Neural cell (in vitro differentiated cells): ENCODE results near the gene GPX3. TPM values are rescaled to one million over a fixed set of nuclear protein-coding genes. Genes with fewer than 3 reads are reported as not detected.

Experiments used
- H2AFZ ChIP-seq: fragments of 200-600, 300-800 bp; sonication (generic), shearing (Covaris generic); 2 replicates; pipeline ENCODE4 v1.6.0; 2014; ENCODE audit warnings: low read depth, mild to moderate bottlenecking, antibody characterized with exemption, low read length, moderate library complexity
- H3F3A ChIP-seq: fragments of 200-600 bp; shearing (Covaris generic); 2 replicates; pipeline ENCODE4 v1.6.1; 2016; ENCODE audit warnings: mild to moderate bottlenecking, moderate library complexity, mixed read lengths, antibody characterized with exemption, low read length; ENCODE audit not compliant: insufficient read depth, poor library complexity, severe bottlenecking
- H3K27ac ChIP-seq: fragments of 200-600, 300-800 bp; sonication (generic), shearing (Covaris generic); 2 replicates; pipeline ENCODE4 v1.5.1; 2014; ENCODE audit warnings: mild to moderate bottlenecking, low read length, moderate library complexity
- H3K27me3 ChIP-seq: fragments of 300-800, 200-600 bp; sonication (generic), shearing (Covaris generic); 2 replicates; pipeline ENCODE4 v1.6.0; 2014; ENCODE audit warnings: mild to moderate bottlenecking, low read depth, low read length, moderate library complexity; ENCODE audit not compliant: insufficient read depth
- H3K36me3 ChIP-seq: fragments of 300-800, 200-600 bp; sonication (generic), shearing (Covaris generic); 2 replicates; pipeline ENCODE4 v1.5.1; 2014; ENCODE audit warnings: mild to moderate bottlenecking, antibody characterized with exemption, low read length, moderate library complexity; ENCODE audit not compliant: insufficient read depth
- H3K4me2 ChIP-seq: fragments of 300-800, 200-600 bp; sonication (generic), shearing (Covaris generic); 2 replicates; pipeline ENCODE4 v1.6.0; 2014; ENCODE audit warnings: mild to moderate bottlenecking, low read length
- H3K4me3 ChIP-seq: fragments of 300-800, 200-600 bp; sonication (generic), shearing (Covaris generic); 2 replicates; pipeline ENCODE4 v1.5.1; 2014; ENCODE audit warnings: mild to moderate bottlenecking, low read length, moderate library complexity
- H3K79me2 ChIP-seq: fragments of 200-600 bp; shearing (Covaris generic); replicated peaks from 2 replicates; pipeline ENCODE4 v1.6.0; 2014; ENCODE audit warnings: mild to moderate bottlenecking, low read length, moderate library complexity; ENCODE audit not compliant: insufficient read depth
- H3K9ac ChIP-seq: fragments of 300-800, 200-600 bp; sonication (generic), shearing (Covaris generic); 2 replicates; pipeline ENCODE4 v1.6.1; 2016; ENCODE audit warnings: mild to moderate bottlenecking, low read length, mixed read lengths
- H3K9me2 ChIP-seq: fragments of 200-600 bp; shearing (Covaris generic); 2 replicates; pipeline ENCODE4 v1.6.1; 2016; ENCODE audit warnings: mild to moderate bottlenecking, low read length, mixed read lengths; ENCODE audit not compliant: insufficient read depth
- H3K9me3 ChIP-seq: fragments of 200-600, 300-800 bp; sonication (generic), shearing (Covaris generic); 2 replicates; pipeline ENCODE4 v1.6.1; 2016; ENCODE audit warnings: mild to moderate bottlenecking, mixed run types, low read length, moderate library complexity, mixed read lengths
- H4K20me1 ChIP-seq: fragments of 200-600 bp; shearing (Covaris generic); 2 replicates; pipeline ENCODE4 v1.6.1; 2016; ENCODE audit warnings: mild to moderate bottlenecking, mixed run types; ENCODE audit not compliant: insufficient read depth
- EP300 ChIP-seq: fragments of 450-650 bp; conservative IDR thresholded peaks from 2 replicates; pipeline ENCODE4 v1.6.1; 2014; ENCODE audit warnings: antibody characterized with exemption, mild to moderate bottlenecking, moderate library complexity; ENCODE audit not compliant: poor library complexity, severe bottlenecking
- EZH2 ChIP-seq: fragments of 200-600, 300-800 bp; shearing (Covaris generic), sonication (generic); IDR thresholded peaks from 2 replicates; pipeline ENCODE4 v1.6.1; 2014; ENCODE audit warnings: antibody characterized with exemption, low read length, borderline replicate concordance, mild to moderate bottlenecking; ENCODE audit not compliant: insufficient read depth, poor library complexity, severe bottlenecking
- MXI1 ChIP-seq: fragments of 450-650 bp; conservative IDR thresholded peaks from 2 replicates; pipeline ENCODE4 v1.6.1; 2014; ENCODE audit warnings: antibody characterized with exemption, mild to moderate bottlenecking; ENCODE audit not compliant: poor library complexity, severe bottlenecking
- POLR2AphosphoS5 ChIP-seq: IDR thresholded peaks from 2 replicates; pipeline ENCODE4 v1.6.1; 2012
- RAD21 ChIP-seq: fragments of 450-650 bp; conservative IDR thresholded peaks from 2 replicates; pipeline ENCODE4 v1.6.1; 2014; ENCODE audit warnings: antibody characterized with exemption, mild to moderate bottlenecking, moderate library complexity
- REST ChIP-seq: IDR thresholded peaks from 2 replicates; pipeline ENCODE4 v1.6.1; 2012; ENCODE audit warnings: borderline replicate concordance
- SMC3 ChIP-seq: fragments of 450-650 bp; conservative IDR thresholded peaks from 2 replicates; pipeline ENCODE4 v1.6.1; 2014; ENCODE audit warnings: antibody characterized with exemption, mild to moderate bottlenecking, moderate library complexity; ENCODE audit not compliant: poor library complexity
- TAF1 ChIP-seq: IDR thresholded peaks from 2 replicates; pipeline ENCODE4 v1.6.1; 2012; ENCODE audit warnings: low read depth
- polyA plus RNA-seq: library from polyadenylated mRNA; depleted of rRNA; stranded (reverse); fragments of >200 nt; gene quantifications from 2 replicates; pipeline ENCODE4 v1.2.3, GENCODE V29; 2014
- TF ChIP-seq, protein P1 (sequence below): fragments of 450-650 bp; IDR thresholded peaks from 2 replicates; pipeline ENCODE4 v1.5.1; 2014; ENCODE audit warnings: antibody characterized with exemption, mild to moderate bottlenecking, moderate library complexity; ENCODE audit not compliant: poor library complexity, severe bottlenecking

GPX3 gene
- polyA plus RNA-seq, 1 donor from 2014 or later = 4.0 TPM

DNA sequence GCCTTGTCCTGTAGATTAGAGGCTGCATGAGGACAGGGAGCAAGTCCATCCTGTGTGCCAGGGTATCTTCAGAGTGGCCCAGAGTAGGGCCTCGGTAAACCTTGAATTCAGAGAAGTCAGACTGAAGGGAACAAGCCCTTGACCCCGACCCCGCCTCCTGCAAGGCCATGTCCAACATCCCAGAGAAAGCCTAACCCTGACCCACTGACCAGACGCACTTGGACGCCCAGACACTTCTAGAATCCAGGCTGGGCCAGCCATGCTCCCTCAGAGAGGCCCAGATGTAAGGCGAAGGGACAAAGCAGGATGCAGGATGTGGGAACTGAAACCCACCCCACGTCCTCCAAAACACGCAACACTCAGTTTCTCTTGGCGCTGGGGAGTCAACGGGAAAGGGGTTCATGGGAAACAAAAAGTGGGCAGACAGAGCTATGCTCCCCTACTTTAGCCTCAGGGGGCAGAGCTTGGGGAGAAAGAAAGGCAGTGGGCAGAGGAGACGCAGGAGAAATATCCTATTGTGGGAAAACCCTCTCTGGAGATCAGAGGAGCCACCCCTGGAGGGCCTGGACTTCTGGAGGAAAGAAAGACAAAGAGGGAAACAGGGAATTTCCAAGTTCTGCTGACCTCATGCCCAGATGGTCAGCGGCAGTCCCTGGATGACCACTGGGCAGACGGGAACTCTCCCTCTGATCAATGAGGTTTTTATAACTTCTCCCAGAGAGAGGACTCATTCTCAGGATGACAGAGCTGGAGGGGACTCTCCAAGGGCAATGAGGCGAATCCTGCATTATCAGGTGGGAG is 47.4 kb downstream of the GPX3 start:
- no peak overlapping the region for H3K27ac ChIP-seq
- no peaks in the 10 kb centered on the region for H3K79me2 ChIP-seq
- no peak overlapping the region for H3K9ac ChIP-seq
- no peaks in the 10 kb centered on the region for H3K36me3 ChIP-seq
- H3K4me2 ChIP-seq = no peak overlapping the region
- H4K20me1 ChIP-seq = no peaks in the 10 kb centered on the region
- TF ChIP-seq SMC3 (no peak), EP300 (no peak), RAD21 (no peak), POLR2AphosphoS5 (no peak), MXI1 (no peak), EZH2 (no peak), TAF1 (no peak), REST (no peak)
- TF ChIP-seq, protein P1, sequence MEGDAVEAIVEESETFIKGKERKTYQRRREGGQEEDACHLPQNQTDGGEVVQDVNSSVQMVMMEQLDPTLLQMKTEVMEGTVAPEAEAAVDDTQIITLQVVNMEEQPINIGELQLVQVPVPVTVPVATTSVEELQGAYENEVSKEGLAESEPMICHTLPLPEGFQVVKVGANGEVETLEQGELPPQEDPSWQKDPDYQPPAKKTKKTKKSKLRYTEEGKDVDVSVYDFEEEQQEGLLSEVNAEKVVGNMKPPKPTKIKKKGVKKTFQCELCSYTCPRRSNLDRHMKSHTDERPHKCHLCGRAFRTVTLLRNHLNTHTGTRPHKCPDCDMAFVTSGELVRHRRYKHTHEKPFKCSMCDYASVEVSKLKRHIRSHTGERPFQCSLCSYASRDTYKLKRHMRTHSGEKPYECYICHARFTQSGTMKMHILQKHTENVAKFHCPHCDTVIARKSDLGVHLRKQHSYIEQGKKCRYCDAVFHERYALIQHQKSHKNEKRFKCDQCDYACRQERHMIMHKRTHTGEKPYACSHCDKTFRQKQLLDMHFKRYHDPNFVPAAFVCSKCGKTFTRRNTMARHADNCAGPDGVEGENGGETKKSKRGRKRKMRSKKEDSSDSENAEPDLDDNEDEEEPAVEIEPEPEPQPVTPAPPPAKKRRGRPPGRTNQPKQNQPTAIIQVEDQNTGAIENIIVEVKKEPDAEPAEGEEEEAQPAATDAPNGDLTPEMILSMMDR = no peak
- H2AFZ ChIP-seq = no peak overlapping the region
- H3F3A ChIP-seq = no peaks in the 10 kb centered on the region
- H3K4me3 ChIP-seq = no peak overlapping the region
- no peaks in the 10 kb centered on the region for H3K27me3 ChIP-seq
- no peaks in the 10 kb centered on the region for H3K9me2 ChIP-seq
- H3K9me3 ChIP-seq = no peaks in the 10 kb centered on the region

DNA sequence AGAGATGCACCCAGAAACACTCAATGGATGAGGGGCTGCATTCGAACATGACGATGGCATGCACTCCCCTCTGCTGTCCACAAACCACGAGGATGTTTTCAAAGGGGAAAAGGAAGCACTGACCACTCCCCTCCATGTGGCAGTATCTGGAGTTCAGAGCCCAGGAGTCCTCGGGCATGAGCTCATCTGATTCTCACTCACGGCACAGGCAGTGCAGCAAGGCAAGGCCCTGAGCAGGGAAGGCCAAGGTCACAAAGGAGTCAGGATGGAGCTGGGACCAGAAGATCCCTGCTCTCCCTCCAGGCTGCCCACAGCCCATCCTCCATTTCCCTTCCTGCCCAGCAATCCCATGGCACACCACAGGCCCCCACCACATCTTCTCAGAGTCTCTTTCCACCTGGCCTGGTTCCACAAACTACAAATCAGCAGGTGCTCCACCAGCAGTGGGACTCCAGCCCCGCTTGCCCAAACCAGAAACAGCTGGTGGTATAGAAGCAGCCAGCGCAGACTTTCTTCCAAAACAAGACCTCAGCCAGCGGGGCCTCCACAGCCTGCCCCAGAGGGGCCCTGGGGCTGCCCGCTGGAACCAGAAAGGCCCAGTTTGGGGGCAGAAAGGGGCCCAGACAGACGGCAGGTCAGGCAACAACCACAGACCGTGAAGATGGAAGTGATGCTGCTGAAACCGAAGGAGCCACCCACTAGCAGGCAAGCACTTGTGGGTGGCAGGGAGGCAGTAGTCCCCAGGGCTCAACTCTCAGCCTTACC is 48.2 kb downstream of the GPX3 start:
- Histone ChIP-seq H3K27me3 (no peaks in the 10 kb centered on the region), H3F3A (no peaks in the 10 kb centered on the region), H3K9me2 (no peaks in the 10 kb centered on the region), H3K4me3 (no peak overlapping the region), H3K9me3 (no peaks in the 10 kb centered on the region), H3K9ac (no peak overlapping the region), H3K27ac (no peak overlapping the region), H3K36me3 (no peaks in the 10 kb centered on the region), H2AFZ (no peak overlapping the region), H3K79me2 (no peaks in the 10 kb centered on the region), H4K20me1 (no peaks in the 10 kb centered on the region), H3K4me2 (no peak overlapping the region)
- TF ChIP-seq POLR2AphosphoS5 = no peak
- no peak for TF ChIP-seq TAF1
